ENCODE results near the gene HMGB3. TPM values are rescaled to one million over a fixed set of nuclear protein-coding genes. Genes with fewer than 3 reads are reported as not detected.
"Not testable (repeated sequence)": the region's sequence is repeated elsewhere in the genome, so short reads cannot be mapped to it uniquely, and the experiment has no call there.

The HMGB3 gene
- total and polyA plus RNA-seq, 4 donors, result 19.3 to 71.7 (median 36.3) TPM

GRCh38 chrX:150955590-150955989, 27.5 kb upstream of the HMGB3 start:
- WGBS, 2 donors, result 89 to 97% methylated on average over 2 of the region's 2 CpGs
- no peaks in the 10 kb centered on the region for H3K4me1 ChIP-seq (ENCODE audit: control insufficient read depth in 5 of 5, insufficient read depth in 5 of 5, low read length in 5 of 5)

GRCh38 chrX:150958177-150958576, 25.0 kb upstream of the HMGB3 start:
- Histone ChIP-seq H3K27ac (ENCODE audit: low read depth in 1 of 2, low read length in 1 of 2) (no peak overlapping the region), H3K36me3 (ENCODE audit: control insufficient read depth in 4 of 4, insufficient read depth in 4 of 4, low read length in 4 of 4) (no peaks in the 10 kb centered on the region), H3K27me3 (ENCODE audit: control insufficient read depth in 3 of 3, insufficient read depth in 3 of 3, low read length in 2 of 3) (no peaks in the 10 kb centered on the region), H3K9me3 (ENCODE audit: control insufficient read depth in 4 of 4, insufficient read depth in 3 of 4, low read length in 3 of 4) (peaks cover 0 to 10% (median 4%) of the 10 kb centered on the region in 4 donors), H3K4me1 (ENCODE audit: control insufficient read depth in 5 of 5, insufficient read depth in 5 of 5, low read length in 5 of 5) (no peaks in the 10 kb centered on the region), H3K9ac (ENCODE audit: insufficient read depth in 1 of 2, low read length in 2 of 2) (no peak overlapping the region), H3K4me3 (no peak overlapping the region)
- no peak for ATAC-seq (ENCODE audit: insufficient read depth, low FRiP score)
- DNase-seq, result peak; percentile 30 to 50 (median 40)
- 62 to 67% methylated on average over 1 of the region's 1 CpG for WGBS, 2 donors
- no peak for TF ChIP-seq CTCF (IDR thresholded peaks at IDR 0.05; ENCODE audit: control extremely low read depth, extremely low read depth)

More at GRCh38 chrX:150955590-150955989, 27.5 kb upstream of the HMGB3 start:
- TF ChIP-seq CTCF (IDR thresholded peaks at IDR 0.05; ENCODE audit: control extremely low read depth, extremely low read depth), result no peak
- Histone ChIP-seq H3K36me3 (ENCODE audit: control insufficient read depth in 4 of 4, insufficient read depth in 4 of 4, low read length in 4 of 4) (no peaks in the 10 kb centered on the region), H3K9ac (ENCODE audit: insufficient read depth in 1 of 2, low read length in 2 of 2) (no peak overlapping the region), H3K27me3 (ENCODE audit: control insufficient read depth in 3 of 3, insufficient read depth in 3 of 3, low read length in 2 of 3) (no peaks in the 10 kb centered on the region), H3K9me3 (ENCODE audit: control insufficient read depth in 4 of 4, insufficient read depth in 3 of 4, low read length in 3 of 4) (peaks cover 0 to 10% (median 4%) of the 10 kb centered on the region in 4 donors), H3K4me3 (no peak overlapping the region), H3K27ac (ENCODE audit: low read depth in 1 of 2, low read length in 1 of 2) (no peak overlapping the region)
- no peak for ATAC-seq (ENCODE audit: insufficient read depth, low FRiP score)
- no peak for DNase-seq

- no peak for ATAC-seq (ENCODE audit: insufficient read depth, low FRiP score)
- DNase-seq, result no peak
- Histone ChIP-seq H3K4me1 (ENCODE audit: control insufficient read depth in 5 of 5, insufficient read depth in 5 of 5, low read length in 5 of 5) (no peaks in the 10 kb centered on the region), H3K9ac (ENCODE audit: insufficient read depth in 1 of 2, low read length in 2 of 2) (no peak overlapping the region), H3K36me3 (ENCODE audit: control insufficient read depth in 4 of 4, insufficient read depth in 4 of 4, low read length in 4 of 4) (no peaks in the 10 kb centered on the region), H3K9me3 (ENCODE audit: control insufficient read depth in 4 of 4, insufficient read depth in 3 of 4, low read length in 3 of 4) (peaks cover 0 to 10% (median 4%) of the 10 kb centered on the region in 4 donors), H3K27ac (ENCODE audit: low read depth in 1 of 2, low read length in 1 of 2) (no peak overlapping the region), H3K27me3 (ENCODE audit: control insufficient read depth in 3 of 3, insufficient read depth in 3 of 3, low read length in 2 of 3) (no peaks in the 10 kb centered on the region), H3K4me3 (no peak overlapping the region)
- WGBS, 2 donors, result 70 to 96% methylated on average over 2 of the region's 2 CpGs
- TF ChIP-seq CTCF (IDR thresholded peaks at IDR 0.05; ENCODE audit: control extremely low read depth, extremely low read depth), result no peak
These were observed 23.6 kb upstream of the HMGB3 start for GRCh38 chrX:150959557-150959956.

- Histone ChIP-seq H3K4me1 (ENCODE audit: control insufficient read depth in 5 of 5, insufficient read depth in 5 of 5, low read length in 5 of 5) (no peaks in the 10 kb centered on the region), H3K36me3 (ENCODE audit: control insufficient read depth in 4 of 4, insufficient read depth in 4 of 4, low read length in 4 of 4) (no peaks in the 10 kb centered on the region), H3K4me3 (no peak overlapping the region), H3K9me3 (ENCODE audit: control insufficient read depth in 4 of 4, insufficient read depth in 3 of 4, low read length in 3 of 4) (peaks cover 0 to 1% (median 0%) of the 10 kb centered on the region in 4 donors), H3K9ac (ENCODE audit: insufficient read depth in 1 of 2, low read length in 2 of 2) (no peak overlapping the region), H3K27me3 (ENCODE audit: control insufficient read depth in 3 of 3, insufficient read depth in 3 of 3, low read length in 2 of 3) (no peaks in the 10 kb centered on the region), H3K27ac (ENCODE audit: low read depth in 1 of 2, low read length in 1 of 2) (no peak overlapping the region)
- TF ChIP-seq CTCF (IDR thresholded peaks at IDR 0.05; ENCODE audit: control extremely low read depth, extremely low read depth), result no peak
- ATAC-seq (ENCODE audit: insufficient read depth, low FRiP score), result no peak
- no peak for DNase-seq
- WGBS, 2 donors, result 89 to 98% methylated on average over 7 of the region's 7 CpGs
These were observed 21.5 kb upstream of the HMGB3 start for GRCh38 chrX:150961631-150962030.

- not testable (repeated sequence) for H3K27ac ChIP-seq (ENCODE audit: low read depth in 1 of 2, low read length in 1 of 2); H3K4me1 ChIP-seq (ENCODE audit: control insufficient read depth in 5 of 5, insufficient read depth in 5 of 5, low read length in 5 of 5); ATAC-seq (ENCODE audit: insufficient read depth, low FRiP score); DNase-seq; H3K9me3 ChIP-seq (ENCODE audit: control insufficient read depth in 4 of 4, insufficient read depth in 3 of 4, low read length in 3 of 4); H3K27me3 ChIP-seq (ENCODE audit: control insufficient read depth in 3 of 3, insufficient read depth in 3 of 3, low read length in 2 of 3); H3K9ac ChIP-seq (ENCODE audit: insufficient read depth in 1 of 2, low read length in 2 of 2); H3K4me3 ChIP-seq; H3K36me3 ChIP-seq (ENCODE audit: control insufficient read depth in 4 of 4, insufficient read depth in 4 of 4, low read length in 4 of 4)
- 90 to 96% methylated on average over 11 to 12 of the region's 12 CpGs for WGBS, 2 donors
These were observed 18.7 kb upstream of the HMGB3 start for GRCh38 chrX:150964416-150964815.
